ENCODE results near the gene RBM11.

Gene RBM11

GRCh38 chr21:14271641-14272040, 55.7 kb downstream of the RBM11 start:
- no peak for DNase-seq

- no peak for DNase-seq
These were observed 58.0 kb downstream of the RBM11 start for GRCh38 chr21:14273736-14274538.

GRCh38 chr21:14275702-14276205, 59.8 kb downstream of the RBM11 start:
- DNase-seq, result no peak

Measured in T-helper 9 cell (primary cell).